GM12872 (cell line): ENCODE results near the gene IFITM10.

Source experiments
- TF ChIP-seq, protein P1 (sequence below): IDR thresholded peaks from 3 replicates; pipeline ENCODE4 v1.5.1; 2011; ENCODE audit warnings: low read depth, mild to moderate bottlenecking, low read length, moderate library complexity; ENCODE audit not compliant: insufficient read depth

Gene IFITM10

DNA sequence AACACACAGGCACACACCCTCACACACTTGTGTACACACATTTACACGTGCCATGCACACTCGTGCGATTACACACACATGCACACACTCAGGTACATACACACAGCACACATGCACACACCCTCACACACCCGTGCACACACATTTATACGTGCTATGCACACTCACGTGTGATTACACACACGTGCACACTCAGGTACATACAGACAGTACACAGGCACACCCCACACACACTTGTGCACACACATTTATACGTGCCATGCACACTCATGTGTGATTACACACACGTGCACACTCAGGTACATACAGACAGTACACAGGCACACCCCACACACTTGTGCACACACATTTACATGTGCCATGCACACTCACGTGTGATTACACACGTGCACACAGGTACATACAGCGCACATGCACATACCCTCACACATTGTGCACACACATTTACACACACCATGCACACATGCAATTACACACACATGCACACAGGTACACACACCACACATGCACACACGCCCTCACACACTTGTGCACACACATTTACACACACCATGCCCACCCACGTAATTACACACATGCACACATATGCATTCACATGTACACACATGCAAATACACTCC lies 4.6 kb downstream of the IFITM10 start:
- TF ChIP-seq, protein P1, sequence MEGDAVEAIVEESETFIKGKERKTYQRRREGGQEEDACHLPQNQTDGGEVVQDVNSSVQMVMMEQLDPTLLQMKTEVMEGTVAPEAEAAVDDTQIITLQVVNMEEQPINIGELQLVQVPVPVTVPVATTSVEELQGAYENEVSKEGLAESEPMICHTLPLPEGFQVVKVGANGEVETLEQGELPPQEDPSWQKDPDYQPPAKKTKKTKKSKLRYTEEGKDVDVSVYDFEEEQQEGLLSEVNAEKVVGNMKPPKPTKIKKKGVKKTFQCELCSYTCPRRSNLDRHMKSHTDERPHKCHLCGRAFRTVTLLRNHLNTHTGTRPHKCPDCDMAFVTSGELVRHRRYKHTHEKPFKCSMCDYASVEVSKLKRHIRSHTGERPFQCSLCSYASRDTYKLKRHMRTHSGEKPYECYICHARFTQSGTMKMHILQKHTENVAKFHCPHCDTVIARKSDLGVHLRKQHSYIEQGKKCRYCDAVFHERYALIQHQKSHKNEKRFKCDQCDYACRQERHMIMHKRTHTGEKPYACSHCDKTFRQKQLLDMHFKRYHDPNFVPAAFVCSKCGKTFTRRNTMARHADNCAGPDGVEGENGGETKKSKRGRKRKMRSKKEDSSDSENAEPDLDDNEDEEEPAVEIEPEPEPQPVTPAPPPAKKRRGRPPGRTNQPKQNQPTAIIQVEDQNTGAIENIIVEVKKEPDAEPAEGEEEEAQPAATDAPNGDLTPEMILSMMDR = no peak

DNA sequence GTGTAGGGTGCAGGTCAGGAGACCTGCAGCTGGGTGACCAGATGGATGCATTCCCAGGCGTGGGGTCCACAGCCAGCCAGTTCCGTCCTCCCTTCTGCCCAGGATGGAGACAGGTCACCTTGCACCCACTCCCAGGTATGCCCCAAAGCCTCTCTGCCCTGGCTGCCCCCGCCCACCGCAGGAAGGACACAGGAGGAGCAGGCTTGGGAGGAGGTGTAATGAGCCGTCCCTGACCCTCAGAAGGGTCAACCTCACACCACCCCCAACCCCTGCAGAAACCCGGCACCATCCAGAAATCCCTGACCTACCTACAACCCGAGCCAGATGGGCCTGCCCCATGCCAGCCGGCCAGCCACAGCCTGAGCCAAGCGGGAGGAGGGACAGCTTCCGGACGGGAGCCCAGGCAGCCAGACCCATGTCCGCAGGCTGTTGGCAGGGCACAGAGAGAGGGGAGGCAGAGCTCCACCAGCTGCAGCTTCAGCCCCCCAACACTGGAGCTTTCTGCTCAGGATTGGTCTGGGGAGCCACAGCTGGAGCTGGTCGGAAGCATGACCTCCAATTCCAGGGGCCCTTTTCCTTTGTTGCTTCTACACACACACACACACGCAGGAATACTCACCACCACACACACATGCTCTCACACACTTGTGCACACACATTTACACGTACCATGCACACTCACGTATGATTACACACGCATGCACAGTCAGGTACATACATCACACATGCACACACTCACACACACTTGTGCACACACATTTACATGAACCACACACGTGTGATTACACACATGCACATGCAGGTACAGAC lies 5.3 kb downstream of the IFITM10 start:
- TF ChIP-seq, protein P1 = no peak

DNA sequence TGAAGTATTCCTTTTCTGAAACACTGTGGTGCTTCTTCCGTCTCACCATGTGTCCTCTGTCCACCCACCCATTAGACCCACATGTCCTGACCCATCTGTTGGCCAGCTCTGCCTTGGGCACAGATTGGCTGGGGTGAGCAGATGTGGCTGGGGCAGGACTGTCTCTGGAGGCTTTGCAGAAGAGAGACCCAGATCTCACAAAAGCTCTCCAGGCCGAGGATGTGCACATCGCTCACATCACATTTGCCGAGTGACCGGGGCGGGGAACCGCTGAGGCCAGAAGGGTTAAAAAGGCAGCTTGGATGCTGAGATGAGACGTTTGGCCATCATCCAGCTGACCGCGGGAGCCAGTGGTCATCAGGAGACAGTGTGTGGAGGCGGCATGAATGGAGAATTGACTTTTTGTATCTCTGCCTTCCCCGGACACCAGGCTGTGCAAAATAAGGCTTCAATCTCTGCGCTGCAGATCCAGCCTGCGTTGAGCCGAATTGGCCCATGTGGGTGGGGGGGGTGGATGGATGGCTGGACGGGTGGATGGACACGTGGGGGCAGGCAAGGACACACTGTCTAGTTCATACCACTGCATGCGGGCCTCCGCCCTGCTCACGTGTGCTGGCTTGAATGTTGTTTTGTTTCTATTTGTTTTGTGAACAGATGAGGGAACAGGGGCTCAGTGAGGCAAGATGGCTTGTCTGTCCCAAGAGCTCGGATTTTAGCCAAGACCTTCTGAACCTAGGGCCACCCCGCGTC lies 6.1 kb downstream of the IFITM10 start:
- TF ChIP-seq, protein P1 = no peak

DNA sequence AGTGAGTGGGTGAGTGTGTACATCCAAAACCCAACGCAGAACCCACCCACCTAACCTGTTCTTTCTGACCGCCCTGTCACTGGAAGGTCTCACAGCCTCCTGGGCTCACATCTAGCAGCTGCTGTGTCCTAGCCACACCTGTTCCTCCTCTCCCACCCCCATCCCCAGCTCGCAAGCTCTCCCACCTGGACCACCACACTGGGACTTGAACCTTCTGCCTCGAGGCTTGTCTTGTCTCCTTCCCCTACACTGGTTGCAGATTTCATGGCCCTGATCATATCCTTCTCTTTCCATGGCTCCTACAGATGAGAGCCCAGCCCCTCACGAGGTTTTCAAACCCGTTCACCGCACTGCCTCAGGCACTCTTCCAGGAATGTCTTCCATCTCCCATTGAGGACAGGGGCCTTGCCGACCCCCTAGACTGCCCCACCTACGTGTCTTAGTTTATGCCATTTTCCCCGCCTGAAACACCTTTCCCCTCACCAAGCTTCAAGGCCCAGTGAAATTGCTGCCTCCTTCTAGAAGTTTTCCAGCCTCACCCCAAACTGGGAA lies 6.7 kb downstream of the IFITM10 start:
- TF ChIP-seq, protein P1 = no peak

DNA sequence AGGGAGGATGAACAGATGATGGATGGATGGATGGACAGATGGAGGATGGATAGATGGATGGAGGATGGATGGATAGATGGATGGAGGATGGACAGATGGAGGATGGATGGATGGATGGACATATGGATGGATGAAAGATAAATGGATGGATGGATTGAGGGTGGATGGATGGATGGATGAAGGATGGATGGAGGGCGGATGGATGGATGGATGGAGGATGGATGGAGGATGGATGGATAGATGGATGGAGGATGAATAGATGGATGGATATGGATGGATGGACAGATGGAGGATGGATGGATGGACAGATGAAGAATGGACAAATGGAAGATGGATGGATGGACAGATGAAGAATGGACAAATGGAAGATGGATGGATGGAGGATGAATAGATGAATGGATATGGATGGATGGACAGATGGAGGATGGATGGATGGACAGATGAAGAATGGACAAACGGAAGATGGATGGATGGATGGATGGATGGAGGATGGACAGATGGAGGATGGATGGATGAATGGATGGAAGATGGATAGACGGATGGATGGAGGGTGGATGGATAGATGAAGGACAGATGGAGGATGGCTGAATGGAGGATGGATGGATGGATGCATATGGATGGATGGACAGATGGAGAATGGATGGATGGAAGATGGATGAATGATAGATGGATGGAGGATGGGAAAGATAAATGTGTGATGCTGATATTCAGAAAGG lies 7.4 kb downstream of the IFITM10 start:
- TF ChIP-seq, protein P1 = no peak

DNA sequence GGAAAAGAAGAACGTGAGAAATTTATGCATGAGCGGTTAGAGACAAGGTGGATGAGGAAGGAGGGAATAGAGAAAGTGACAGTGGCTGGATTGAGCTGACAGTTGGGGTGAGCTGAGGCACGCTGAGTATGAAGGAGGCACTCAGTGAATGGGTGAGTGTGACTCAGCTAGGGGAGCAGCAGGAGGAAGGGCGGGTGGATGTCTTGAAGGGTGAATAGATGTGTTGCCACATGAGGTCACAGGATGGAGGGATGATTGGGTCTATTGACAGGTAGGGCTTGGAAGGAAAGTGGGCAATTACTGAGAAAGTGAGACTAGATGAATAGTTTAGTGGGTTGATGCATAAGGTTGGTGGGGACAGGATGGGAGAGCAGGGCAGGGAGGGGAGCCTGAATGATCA lies 8.0 kb downstream of the IFITM10 start:
- TF ChIP-seq, protein P1 = no peak

DNA sequence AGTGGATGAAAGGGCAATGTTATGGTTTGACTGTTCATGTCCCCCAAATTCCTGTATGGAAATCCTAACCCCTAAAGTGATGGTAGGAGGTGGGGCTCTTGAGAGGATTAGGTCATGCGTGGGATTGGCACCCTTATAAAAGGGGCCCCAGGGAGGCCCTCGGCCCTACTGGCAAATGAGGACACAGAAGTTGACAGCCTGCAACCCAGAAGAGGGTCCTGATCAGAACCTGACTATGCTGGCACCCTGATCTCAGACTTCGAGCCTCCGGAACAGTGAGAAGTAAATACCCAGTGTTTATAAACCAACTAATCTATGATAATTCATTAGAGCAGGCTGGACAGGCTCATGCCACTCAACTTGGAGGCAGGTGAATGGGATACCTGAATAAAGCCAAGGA lies 8.7 kb downstream of the IFITM10 start:
- TF ChIP-seq, protein P1 = no peak
